GM19099 (cell line): ENCODE measurements around the gene TTC33.

Experiments used
- POLR2A ChIP-seq: IDR thresholded peaks from 3 replicates; pipeline ENCODE4 v1.6.1; 2011; ENCODE audit warnings: low read depth; ENCODE audit not compliant: insufficient read length; ENCODE audit errors: extremely low read depth

The TTC33 gene

DNA sequence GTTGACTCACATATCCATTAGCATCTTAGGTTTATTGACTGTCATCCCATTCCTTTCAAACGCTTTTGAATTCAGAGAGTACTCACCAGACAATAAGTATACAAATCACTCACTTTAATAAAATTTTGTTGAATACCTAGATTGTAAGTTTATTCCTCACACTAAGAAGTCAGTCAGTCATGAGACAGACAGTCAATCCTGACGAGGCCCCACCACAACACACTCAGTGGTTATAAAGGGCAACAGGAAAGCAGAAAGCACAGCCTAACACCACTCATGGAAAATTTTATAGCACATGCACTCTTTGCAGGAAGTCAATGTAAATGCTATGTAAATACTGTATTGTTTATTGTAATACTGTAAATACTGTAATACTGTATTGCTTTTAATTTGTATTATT, 252.3 kb downstream of the TTC33 start:
- TF ChIP-seq POLR2A = no peak

DNA sequence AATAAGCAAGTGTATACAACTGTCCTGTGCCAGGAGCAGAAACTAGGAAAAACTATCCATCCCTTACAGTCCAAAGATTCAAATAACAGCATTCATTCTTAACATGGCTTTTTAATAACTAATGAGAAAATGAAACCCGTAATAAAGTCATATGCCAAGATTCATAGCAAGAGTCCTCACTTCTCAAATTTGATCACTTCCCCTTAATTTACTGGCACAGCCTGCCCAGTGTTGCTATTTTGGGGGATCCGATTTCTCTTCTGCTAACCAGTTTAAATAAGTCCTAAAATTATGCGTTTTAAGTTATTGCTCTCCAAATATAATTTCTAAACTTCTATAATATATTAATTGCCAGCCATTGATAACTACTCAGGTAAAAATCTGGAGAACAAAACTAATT, 253.0 kb downstream of the TTC33 start:
- no peak for TF ChIP-seq POLR2A

DNA sequence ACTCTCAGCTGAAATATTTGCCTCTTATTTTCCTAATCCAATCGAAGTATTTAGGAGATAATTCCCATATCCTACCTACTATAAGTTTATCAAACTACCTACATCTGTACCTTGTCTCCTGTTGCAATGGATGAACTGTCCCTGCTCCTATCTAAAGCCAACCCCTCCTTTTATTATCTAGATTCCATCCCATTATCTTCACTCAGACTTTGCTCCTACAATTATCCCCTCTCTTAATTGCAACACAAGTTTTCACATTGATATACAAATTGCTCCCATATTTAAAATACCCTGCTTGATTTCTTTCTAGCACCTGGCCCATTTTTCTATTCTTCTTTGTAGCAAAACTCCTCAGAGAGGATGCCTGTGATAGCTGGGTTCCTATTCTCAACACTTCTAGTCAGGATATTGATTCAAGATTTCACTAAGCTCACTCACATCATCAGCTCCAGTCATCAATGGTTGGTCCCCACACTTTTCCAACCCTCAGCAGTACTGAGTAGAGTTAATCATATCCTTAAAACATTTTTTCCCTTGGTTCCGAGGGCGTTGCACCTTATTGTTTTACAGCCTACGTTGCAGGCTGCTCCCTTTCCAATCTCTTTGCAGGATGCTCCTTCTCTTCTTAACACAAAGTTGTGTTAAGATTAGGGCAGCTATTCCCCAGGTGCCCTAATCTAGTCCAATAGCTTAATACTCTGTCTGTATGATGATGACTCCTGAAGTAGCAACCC, 253.9 kb downstream of the TTC33 start:
- TF ChIP-seq POLR2A = no peak

DNA sequence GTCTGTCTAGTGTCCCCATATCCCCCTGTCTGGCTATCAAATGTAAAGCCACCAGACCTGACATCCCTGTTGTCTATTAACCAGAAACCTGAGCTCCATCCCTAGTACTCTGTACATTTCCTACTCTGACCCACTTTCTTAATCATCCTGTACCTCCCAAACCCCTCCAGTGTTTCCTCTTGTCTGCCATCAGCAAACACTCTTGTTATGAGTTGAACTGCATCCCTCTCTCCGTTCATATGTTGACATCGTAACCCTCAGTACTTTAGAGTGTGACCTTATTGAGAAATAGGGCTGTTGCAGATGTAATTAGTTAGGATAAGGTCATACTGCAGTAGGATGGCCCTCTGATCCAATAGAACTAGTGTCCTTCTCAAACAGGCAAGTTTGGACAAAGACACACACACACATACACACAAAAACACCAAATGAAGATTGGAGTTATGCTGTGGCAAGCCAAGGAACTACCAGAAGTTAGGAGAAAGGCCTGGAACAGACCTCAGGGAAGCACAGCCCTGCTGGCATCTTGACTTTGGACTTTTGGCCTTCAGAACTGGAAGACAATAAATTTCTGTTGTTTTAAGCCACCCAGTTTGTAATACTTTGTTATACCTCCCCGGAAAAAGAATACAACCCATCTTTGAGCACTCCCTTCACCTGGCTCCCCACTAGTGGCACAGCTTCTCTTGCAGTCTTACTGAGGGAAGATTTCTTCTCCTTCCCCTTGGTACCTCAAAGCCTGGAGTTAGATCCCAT, 256.1 kb downstream of the TTC33 start:
- TF ChIP-seq POLR2A = no peak

DNA sequence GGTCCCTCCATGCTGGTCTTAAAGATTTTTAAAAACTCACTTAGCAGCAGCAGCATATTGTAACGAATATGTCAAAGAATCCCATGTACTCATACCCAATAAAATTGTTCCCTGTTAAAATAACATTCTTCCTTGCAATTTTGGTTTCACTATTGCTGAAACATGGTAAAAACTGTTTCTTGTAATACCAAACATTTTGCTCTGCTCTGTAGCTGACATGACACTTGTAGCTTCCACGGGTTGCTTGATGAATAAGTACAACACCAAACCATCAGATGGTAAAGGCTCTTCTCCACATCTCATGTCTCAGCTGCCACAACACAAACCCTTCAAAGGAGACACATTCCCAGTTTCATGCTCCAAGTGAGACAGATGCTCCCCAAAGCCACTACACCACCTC, 256.8 kb downstream of the TTC33 start:
- no peak for TF ChIP-seq POLR2A

DNA sequence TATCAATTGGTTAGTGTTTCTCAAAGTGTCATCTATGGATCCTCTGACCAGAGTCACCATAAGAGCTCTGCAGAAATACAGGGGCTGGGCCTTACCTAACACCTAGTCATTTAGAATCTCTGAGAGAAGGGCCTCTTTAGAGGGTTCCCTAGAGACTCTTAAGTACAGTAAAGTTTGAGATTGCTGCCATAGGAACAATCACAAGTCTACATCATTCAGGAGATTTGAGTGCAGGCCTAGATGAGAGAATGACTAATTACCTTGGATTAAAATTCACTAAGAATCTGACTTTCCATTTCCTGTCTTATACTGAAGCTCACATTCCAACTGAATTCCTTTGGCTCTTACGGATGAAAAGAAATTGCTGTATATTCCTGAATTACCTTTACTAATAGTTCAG, 258.2 kb downstream of the TTC33 start:
- no peak for TF ChIP-seq POLR2A

DNA sequence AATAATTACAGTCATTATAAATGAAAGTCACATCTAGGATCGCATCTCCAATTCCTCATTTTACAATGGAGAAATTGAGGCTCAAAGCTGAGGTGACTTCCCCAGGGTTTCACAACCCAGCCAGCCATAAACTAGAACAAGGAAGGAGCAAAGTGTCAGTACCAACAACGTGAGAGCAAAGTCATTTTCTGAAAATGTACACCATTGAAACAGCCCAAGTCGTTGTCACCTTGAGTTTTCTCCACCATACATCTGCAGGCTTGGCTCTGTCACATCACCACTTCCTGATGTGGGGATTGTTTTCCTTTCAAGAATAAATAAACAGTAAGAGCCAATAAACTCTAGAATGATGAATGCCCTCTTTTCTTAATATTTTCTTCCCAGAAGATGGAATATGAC, 260.5 kb downstream of the TTC33 start:
- no peak for TF ChIP-seq POLR2A

DNA sequence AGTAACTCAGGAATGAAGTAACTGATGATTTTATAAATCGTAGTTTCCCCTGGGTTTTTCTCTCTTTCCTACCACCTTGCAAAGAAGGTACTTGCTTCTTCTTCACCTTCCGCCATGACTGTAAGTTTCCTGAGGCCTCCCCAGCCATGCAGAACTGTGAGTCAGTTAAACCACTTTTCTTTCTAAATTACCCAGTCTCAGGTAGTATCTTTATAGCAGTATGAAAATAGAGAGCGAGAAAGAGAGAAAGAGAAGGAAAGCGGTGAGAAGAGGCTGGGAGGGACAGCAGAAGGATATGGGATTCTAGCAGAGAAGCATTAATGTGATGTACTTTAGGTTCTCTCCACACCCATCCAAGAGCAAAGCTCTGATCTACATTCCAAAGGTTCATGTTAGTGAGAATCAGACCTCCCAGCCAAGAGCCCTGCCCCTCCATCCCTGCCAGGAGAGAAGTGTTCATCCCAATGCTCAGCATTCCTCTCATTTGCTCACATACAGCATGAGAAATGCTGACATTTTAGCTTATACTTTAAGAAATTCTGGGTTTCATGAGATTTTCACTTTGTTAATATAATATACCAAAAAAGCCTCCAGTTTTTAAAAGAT, 261.0 kb downstream of the TTC33 start:
- TF ChIP-seq POLR2A = no peak

DNA sequence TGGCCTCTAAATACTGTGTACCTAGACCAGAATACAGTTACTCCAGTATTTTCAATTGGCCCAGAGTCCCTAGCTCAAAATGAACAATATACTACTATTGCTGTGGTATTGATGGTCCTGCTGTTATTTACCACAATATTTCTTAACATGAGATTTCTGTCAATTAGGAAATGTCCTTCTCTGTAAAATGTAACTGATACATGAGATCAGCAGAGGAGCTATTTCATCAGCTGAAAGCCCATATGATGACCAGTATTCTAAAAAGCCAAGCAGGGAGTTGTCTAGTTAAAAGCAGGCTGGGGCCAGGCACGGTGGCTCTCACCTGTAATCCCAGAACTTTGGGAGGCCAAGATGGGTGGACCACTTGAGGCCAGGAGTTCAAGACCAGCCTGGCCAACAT, 263.7 kb downstream of the TTC33 start:
- TF ChIP-seq POLR2A = no peak

DNA sequence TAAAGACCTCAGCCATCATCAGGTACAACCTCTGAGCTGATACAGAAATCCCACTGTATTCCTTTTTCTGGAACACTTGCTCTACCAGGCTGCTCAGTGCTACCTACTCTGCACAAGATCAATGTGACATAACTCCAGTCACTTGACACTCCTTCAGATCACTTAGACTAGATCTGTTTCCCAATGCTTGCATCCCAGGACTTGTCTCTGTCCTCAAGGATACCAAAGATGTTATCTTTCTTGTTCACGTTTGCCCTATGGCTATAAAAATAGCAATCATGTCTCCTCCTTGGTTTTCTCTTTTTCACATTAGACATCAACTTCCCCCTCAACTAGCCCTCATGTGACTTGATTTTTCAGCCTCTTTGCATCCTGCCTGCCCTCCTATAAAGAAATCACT, 264.1 kb downstream of the TTC33 start:
- no peak for TF ChIP-seq POLR2A

DNA sequence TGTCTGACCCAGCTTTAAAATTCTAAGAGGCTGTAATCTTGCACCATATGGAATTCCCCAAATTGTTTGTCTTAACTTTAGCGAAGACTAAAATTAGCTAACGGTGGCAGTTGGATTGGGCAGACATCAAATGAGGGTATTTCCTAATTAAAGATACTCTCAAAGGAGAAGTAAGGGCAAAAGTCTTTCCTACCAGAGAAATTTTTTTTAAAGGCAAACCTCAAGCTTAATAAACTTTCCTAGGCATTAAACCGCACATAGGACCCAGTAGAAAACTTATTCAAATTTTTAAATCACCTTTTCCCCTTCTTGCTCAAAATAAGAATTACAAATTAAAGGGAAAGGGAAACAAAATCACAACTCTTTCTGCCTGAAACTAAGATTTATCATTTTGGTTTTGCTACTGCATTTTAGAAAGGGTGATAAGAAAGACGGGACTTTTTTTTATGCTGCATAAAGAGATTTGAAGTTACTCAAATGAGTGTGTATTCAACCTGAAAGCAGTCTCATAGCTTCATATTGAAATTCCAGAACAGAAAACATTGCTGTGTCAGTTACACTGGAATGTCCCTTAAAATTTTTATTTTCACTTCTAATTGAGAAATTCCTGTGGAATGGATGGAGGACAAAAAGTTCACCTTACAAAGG, 265.2 kb downstream of the TTC33 start:
- no peak for TF ChIP-seq POLR2A

DNA sequence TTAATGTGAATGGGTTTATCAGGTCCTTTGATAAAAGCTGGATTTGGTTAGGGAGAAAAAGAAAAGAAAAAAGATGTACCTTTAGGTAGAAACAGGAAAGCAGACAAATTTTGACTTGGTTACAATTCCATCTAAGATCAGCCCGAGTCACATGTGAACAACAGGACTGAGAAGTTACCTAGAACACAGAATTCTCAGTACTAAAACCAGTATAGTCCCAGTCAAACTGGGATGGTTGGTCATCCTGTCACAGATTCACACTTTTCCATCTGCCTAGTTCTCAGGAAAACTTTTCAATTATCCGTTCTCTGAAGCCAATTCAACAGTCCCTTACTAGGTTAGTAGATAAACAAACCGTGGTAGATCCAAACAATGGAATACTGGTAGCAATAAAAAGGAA, 266.3 kb downstream of the TTC33 start:
- TF ChIP-seq POLR2A = no peak

DNA sequence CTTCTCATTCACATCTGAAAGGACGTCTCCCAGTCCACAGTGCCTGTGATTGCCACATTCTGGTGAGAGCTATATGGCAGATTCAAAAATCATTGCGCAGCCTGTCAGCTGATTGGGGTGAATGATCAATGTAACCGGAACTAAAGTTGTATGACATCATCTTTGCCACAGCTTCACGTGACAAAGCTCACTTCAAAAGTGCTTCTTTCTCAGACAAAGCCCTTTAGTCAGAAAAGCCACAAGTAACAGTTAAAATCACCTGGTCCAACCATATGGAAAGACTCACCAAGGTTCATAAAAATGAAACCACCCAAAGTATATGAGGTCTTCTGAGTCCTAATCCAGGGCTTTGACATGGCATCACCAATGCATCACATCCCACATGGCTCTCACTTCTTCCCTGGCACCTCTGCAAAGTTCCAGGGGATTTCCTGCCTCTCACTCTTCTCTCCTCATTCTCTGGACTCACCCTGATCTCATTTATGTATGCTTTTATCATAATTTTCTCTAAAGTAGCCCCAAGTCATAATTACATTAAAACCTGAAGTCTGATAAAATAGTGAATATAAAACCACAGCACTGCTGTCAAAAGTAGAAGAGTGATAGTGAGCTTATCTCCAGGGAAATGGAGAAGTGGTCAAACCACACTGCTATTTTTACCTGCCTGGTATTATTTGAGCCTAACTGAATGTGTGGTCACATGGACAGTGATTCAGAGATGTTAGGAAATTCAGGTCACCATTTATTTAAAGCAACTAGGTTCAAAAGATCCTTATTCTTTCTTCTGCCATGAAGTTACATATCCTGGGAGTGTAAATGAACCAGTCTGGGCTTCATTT, 269.1 kb downstream of the TTC33 start:
- no peak for TF ChIP-seq POLR2A

DNA sequence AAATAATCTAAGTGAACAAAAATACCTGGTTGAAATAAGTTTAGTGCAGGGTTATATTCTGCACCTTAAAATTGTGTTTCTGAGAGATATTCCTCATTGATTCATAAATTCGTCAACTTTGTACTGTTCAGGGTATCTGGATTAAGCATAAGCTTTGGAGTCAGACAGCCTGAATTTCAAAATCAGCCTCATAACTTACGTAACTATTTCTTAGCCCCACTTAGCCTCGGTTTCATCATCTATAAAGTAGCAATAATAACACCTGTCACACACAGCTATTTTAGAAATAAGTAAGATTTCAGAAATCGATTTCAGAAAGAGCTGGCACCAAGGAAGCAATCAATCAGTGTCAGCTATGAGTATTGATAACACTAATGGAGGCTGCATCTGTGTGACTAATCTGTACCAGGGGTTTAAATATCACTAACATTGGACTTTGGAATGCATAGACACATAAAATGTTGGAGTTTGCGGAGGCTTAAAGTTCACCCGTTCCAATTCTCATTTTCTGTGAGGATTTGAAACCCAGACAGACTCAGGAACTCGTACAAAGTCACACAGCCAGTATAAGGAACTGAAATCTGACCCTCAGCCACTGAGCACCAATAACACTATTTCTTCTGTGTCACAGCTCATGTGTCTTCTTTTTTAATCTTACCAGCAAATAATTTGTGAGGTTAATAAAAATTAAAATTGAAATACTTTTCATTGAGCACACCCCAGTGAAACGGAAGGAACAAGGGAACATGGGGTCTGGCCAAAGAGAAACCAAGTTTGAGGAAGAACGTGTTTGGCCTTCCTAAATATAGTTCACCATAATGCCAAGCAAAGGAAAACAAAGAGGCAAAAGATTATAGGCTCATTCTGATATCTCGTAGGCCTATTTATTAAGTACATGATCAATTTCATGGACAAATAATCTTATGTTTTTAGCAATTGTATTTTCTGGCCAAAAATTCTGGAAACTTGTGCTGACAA, 270.5 kb downstream of the TTC33 start:
- no peak for TF ChIP-seq POLR2A

DNA sequence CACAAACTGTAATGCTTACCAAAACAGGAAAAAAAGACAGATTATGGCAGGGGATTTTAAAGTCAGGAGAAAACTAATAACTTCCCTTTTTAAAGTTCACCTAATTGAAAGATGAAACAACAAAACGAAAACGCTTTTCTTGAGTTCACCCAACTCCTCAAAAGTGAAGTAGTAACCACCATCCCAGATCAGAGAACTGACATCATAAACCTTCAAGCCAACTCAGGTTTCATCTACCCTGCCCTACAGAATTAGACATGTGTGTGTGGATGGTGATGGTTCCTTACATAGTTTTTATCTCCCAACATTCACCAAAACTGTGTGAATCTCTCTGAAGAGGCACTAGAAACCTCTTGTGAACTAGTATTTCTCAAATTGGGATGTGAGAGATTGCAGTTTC, 271.3 kb downstream of the TTC33 start:
- no peak for TF ChIP-seq POLR2A
